ENCODE results near the gene ZMIZ1.
A peak's percentile ranks its signal among the peaks of the same experiment; 100 is the strongest.

The ZMIZ1 gene

DNA sequence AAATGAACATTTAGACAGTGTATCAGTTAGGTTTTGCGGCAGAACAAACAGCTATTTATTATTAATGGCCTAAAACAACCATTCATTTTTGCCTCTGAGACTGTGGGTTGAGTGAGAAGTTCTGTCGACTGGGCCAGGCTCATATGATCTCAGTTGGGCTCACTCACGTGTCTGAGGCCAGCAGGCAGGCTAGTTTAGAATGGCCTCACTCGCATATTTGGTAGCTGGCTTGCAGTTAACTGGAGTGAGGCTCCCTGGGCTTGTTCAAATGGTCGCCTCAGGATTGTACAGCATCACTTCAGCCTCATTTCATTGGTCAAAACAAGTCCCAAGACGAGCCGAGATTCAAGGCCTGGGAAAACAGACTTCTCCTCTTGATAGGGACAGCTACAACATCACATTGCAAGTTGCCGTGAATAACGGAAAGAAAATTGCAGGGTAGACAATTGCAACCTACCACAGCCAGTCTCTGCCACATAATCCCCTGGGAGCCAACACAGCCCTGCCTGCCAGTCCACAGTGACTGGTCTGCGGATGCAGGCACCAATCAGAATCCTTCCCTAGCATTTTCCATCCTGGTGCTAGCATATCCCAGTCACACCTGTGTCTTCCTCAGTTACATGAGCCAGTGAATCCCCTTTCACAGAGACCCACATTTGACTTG, 255.4 kb downstream of the ZMIZ1 start:
- no peak overlapping the region for H3K4me3 ChIP-seq (ENCODE audit: low read length)
- no peak for DNase-seq (ENCODE audit: low read depth)
- TF ChIP-seq, protein P1, sequence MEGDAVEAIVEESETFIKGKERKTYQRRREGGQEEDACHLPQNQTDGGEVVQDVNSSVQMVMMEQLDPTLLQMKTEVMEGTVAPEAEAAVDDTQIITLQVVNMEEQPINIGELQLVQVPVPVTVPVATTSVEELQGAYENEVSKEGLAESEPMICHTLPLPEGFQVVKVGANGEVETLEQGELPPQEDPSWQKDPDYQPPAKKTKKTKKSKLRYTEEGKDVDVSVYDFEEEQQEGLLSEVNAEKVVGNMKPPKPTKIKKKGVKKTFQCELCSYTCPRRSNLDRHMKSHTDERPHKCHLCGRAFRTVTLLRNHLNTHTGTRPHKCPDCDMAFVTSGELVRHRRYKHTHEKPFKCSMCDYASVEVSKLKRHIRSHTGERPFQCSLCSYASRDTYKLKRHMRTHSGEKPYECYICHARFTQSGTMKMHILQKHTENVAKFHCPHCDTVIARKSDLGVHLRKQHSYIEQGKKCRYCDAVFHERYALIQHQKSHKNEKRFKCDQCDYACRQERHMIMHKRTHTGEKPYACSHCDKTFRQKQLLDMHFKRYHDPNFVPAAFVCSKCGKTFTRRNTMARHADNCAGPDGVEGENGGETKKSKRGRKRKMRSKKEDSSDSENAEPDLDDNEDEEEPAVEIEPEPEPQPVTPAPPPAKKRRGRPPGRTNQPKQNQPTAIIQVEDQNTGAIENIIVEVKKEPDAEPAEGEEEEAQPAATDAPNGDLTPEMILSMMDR (conservative IDR thresholded peaks at IDR 0.05; ENCODE audit: low read depth, low read length) = no peak

DNA sequence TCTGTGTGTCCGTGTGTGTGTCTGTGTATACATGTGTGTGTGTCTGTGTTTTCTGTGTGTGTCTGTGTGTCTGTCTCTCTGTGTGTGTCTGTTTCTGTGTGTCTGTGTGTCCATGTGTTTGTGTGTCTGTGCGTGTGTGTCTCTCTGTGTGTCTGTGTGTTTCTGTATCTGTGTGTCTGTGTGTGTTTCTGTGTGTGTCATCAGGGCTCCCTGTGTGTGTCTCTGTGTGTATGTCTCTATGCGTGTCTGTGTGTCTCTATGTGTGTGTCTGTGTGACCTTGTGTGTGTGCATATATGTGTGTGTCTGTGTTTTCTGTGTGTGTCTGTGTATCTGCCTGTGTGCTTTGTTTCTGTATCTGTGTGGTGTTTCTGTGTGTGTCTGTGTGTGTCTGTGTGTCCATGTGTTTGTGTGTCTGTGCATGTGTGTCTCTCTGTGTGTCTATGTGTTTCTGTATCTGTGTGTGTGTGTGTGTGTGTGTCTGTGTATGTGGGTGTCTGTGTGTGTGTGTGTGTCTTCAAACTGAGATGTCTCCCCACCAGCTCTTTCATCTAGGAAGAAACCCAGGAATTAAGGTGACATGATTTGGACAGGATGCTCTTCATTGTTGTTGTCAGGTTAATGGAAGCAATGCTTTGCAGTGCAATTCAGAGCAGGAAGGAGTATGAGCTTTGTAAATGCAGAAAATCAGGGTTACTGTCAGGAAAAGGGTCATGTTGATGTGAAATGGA, 257.8 kb downstream of the ZMIZ1 start:
- DNase-seq (ENCODE audit: low read depth) = no peak
- TF ChIP-seq, protein P1 (conservative IDR thresholded peaks at IDR 0.05; ENCODE audit: low read depth, low read length) = no peak
- H3K4me3 ChIP-seq (ENCODE audit: low read length) = no peak overlapping the region

DNA sequence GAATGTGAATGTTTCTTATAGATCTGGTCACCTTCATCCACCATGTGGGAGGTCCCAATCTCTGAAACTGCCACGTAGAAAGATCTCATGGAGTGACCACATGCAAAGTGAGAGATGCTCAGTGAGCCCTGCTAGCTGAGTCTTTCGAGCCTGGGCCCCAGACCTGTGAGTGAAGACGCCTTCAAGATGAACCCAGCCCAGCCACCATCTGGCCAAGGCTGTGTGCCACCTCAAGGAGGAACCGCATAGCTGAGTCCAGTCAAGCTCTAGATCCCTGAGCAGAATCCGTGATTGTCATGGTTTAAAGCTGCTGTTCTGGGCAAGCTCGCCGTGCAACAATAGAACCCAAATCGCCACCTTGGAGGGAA, 258.3 kb downstream of the ZMIZ1 start:
- no peak for DNase-seq (ENCODE audit: low read depth)
- TF ChIP-seq, protein P1 (conservative IDR thresholded peaks at IDR 0.05; ENCODE audit: low read depth, low read length) = no peak
- H3K4me3 ChIP-seq (ENCODE audit: low read length) = no peak overlapping the region

DNA sequence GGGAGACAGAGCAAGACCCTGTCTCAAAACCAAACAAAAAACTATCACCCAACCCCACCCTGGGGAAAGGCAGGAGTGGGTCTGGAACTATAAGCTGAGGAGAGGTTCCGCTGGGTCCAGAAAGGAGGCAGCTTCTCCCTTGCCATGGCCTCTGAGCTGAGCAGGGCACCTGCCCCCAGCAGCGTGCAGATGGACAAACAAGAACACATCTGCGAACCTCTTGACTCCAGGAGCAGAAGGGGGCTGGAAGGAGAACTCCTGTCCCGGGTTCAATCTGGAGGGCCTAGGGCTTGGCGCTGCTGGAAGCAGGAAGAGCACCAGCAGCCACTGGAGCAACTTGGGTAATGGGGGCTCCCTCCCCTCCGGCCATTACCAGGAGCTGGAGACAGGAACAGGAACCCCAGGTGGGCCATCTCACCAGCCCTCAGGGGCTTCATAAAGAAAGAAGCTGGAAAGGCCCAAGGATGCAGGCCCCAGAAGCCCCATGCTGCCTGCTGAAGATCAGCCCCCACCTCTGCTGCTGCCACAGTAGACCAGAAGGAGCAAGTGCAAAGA, 259.5 kb downstream of the ZMIZ1 start:
- TF ChIP-seq, protein P1 (conservative IDR thresholded peaks at IDR 0.05; ENCODE audit: low read depth, low read length) = no peak
- no peak for DNase-seq (ENCODE audit: low read depth)
- no peak overlapping the region for H3K4me3 ChIP-seq (ENCODE audit: low read length)

DNA sequence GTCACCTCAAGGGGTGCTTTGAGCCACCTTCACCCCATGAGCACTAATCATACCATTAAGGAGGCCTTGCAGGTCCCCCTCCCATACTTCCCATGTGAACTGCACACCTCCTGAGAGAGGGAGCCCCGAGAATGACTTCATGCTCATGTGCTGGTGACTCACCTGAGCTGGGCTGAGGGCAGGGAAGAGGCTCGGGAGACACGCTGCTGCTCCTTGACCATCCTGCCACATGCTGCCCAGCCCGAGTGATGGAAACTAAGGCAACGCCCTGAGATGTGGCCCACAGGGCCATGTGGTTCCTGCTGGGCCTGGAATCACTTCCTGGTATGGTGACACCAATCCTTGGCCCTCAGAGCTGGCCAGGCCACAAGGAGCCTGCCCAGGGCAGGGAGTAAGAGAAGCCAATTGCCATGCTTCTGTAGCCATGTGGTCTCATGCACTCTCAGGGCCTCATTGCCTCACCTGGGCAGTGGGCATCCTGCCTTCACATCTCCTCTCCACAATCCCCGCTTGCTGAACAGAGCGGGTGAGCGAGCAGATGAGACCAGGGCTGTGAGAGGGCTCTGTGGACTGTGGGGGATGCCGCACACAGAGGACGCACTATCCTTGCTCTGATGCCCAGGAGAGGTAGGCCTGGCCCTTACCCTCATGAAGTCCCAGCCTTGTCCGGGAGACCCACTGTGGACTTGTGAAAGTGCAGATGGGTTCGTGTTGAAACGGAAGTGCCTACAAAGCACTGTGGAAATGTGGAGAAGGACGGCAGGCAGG, 260.2 kb downstream of the ZMIZ1 start:
- H3K4me3 ChIP-seq (ENCODE audit: low read length) = no peak overlapping the region
- TF ChIP-seq, protein P1 (conservative IDR thresholded peaks at IDR 0.05; ENCODE audit: low read depth, low read length) = no peak
- DNase-seq (ENCODE audit: low read depth) = peak; percentile 55

DNA sequence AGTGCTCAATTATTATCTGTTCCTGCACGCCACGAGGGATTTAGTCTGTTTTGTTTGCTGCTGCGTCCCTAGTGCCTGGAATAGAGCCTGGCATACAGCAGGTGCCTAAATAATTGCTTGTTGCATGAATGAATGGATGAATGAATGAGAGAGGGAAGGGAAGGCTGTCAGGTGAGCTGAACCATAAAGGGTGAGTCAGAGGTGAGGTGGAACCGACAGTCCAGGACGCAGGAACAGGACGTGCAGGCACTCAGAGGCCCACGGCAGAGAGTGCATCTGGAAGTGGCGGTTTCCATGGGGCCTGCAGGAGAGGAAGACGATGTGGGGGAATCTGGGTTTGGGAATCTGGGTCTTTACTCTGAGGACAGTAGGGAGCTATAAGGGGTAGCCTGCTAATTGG, 260.8 kb downstream of the ZMIZ1 start:
- no peak overlapping the region for H3K4me3 ChIP-seq (ENCODE audit: low read length)
- TF ChIP-seq, protein P1 (conservative IDR thresholded peaks at IDR 0.05; ENCODE audit: low read depth, low read length) = no peak
- no peak for DNase-seq (ENCODE audit: low read depth)

Measured in retinal pigment epithelial cell (primary cell).